Measurements from ENCODE around the gene ZBTB16. TPM values are rescaled to one million over a fixed set of nuclear protein-coding genes. Genes with fewer than 3 reads are reported as not detected.

The ZBTB16 gene
- total and polyA plus RNA-seq, 2 of the 4 experiments (the other 2 are of a cell fraction): not detected

DNA sequence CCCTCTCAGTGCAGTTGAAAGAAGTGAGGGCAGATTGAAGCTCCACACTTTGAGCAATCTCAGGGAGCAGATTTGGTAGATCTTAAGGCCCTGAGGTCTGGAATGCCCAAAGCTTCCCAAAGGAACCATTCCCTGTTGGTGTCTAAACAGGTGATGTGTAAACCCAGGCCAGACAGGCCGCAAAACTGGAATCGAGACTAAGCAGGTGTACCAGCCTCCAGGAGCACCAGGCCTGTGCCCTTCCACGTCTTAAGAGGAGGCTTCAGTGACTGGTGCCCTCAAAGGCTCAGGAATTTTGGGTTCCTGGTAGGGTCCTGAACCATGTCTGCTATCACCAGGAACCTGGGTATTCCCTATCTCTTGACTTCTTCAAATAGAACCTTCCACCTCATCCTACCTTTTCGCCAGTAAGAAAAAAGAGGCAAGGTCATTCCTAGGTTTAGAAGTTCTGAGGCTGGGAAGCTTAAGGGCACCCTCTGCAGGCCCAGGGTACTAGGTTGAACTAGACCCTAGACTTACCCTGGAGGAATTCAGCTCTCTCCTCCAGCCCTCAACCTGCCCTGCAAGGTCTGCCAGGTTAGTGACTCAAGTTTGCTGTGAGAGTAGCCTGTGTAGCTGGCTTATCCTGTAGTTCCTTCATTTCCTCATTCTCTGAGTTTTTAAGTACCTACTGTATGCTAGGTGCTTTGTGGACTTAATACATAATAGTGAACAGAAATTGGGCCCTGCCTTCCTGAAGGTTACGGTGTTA lies 136.6 kb downstream of the ZBTB16 start:
- H4K20me1 ChIP-seq (ENCODE audit: insufficient read depth, low read length): no peaks in the 10 kb centered on the region
- no peak for ATAC-seq (ENCODE audit: low read depth)
- in situ Hi-C loops (cut with MboI; ENCODE audit: low sequenced_read_pairs): no loop called here

More for the DNA sequence above, 136.6 kb downstream of the ZBTB16 start:
- intact Hi-C loops (cut with micrococcal nuclease): no loop called here
- Histone ChIP-seq H2BK20ac (ENCODE audit: low read depth, low read length) (no peak overlapping the region), H4K5ac (ENCODE audit: low read depth, low read length) (no peak overlapping the region), H2BK120ac (ENCODE audit: low read depth, low read length) (no peak overlapping the region), H3K4ac (ENCODE audit: low read depth, low read length) (no peak overlapping the region), H3K36me3 (ENCODE audit: control insufficient read depth, insufficient read depth, low read length) (no peaks in the 10 kb centered on the region), H3K14ac (replicated peaks; ENCODE audit: low read depth, low read length) (no peak overlapping the region), H3K9me1 (ENCODE audit: insufficient read depth, low read length) (0 out of 2 replicates have a peak, but pooled peaks cover 3% of the 10 kb centered on the region), H3K9me3 (ENCODE audit: control insufficient read depth, insufficient read depth, low read length) (peaks cover 4% of the 10 kb centered on the region; the same call in 1 of the 2 replicates), H3K56ac (ENCODE audit: extremely low read depth, insufficient read depth, low read length) (no peak overlapping the region), H3K4me2 (ENCODE audit: low read depth, low read length) (no peak overlapping the region), H4K91ac (ENCODE audit: insufficient read depth, low read depth, low read length) (no peak overlapping the region), H3K18ac (ENCODE audit: low read depth, low read length) (no peak overlapping the region), H2AFZ (replicated peaks; ENCODE audit: low read length, poor library complexity) (no peak overlapping the region), H3K23ac (ENCODE audit: low read depth, low read length) (no peak overlapping the region), H3K9ac (ENCODE audit: low read depth, low read length) (no peak overlapping the region), H2BK5ac (ENCODE audit: low read depth, low read length, poor library complexity, severe bottlenecking) (no peak overlapping the region), H3K4me3 (ENCODE audit: insufficient read depth, low read depth, low read length) (no peak overlapping the region), H2AK9ac (replicated peaks; ENCODE audit: low read depth, low read length, poor library complexity) (no peak overlapping the region), H2BK15ac (ENCODE audit: low read depth, low read length) (no peak overlapping the region), H3K79me1 (ENCODE audit: low read depth in 1 of 2, low read length in 2 of 2) (no peaks in the 10 kb centered on the region), H3K4me1 (ENCODE audit: control insufficient read depth, insufficient read depth, low read length) (peaks cover 7% of the 10 kb centered on the region; the same call in 1 of the 2 replicates), H3K27me3 (ENCODE audit: control insufficient read depth, insufficient read depth, low read length) (peaks cover 18% of the 10 kb centered on the region; the same call in 1 of the 2 replicates), H2AK5ac (ENCODE audit: low read depth, low read length) (no peak overlapping the region), H4K8ac (ENCODE audit: low read depth in 2 of 2, low read length in 2 of 2) (no peak overlapping the region), H3K27ac (ENCODE audit: insufficient read depth, low read length) (no peak overlapping the region)
- no peak for DNase-seq
- TF ChIP-seq RCOR1 (IDR thresholded peaks at IDR 0.05; ENCODE audit: insufficient replicate concordance, low read length): no peak
- TF ChIP-seq BHLHE40 (IDR thresholded peaks at IDR 0.05; ENCODE audit: low read depth, low read length): no peak
- TF ChIP-seq CHD1 (IDR thresholded peaks at IDR 0.05; ENCODE audit: low read depth, low read length): no peak
- TF ChIP-seq RFX5 (IDR thresholded peaks at IDR 0.05; ENCODE audit: low read depth, low read length): no peak
- TF ChIP-seq, protein P1, sequence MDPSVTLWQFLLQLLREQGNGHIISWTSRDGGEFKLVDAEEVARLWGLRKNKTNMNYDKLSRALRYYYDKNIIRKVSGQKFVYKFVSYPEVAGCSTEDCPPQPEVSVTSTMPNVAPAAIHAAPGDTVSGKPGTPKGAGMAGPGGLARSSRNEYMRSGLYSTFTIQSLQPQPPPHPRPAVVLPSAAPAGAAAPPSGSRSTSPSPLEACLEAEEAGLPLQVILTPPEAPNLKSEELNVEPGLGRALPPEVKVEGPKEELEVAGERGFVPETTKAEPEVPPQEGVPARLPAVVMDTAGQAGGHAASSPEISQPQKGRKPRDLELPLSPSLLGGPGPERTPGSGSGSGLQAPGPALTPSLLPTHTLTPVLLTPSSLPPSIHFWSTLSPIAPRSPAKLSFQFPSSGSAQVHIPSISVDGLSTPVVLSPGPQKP (IDR thresholded peaks at IDR 0.05; ENCODE audit: borderline replicate concordance, low read depth, low read length): no peak
- no peak for TF ChIP-seq SMC3 (IDR thresholded peaks at IDR 0.05; ENCODE audit: low read depth, low read length)
- TF ChIP-seq, protein P2, sequence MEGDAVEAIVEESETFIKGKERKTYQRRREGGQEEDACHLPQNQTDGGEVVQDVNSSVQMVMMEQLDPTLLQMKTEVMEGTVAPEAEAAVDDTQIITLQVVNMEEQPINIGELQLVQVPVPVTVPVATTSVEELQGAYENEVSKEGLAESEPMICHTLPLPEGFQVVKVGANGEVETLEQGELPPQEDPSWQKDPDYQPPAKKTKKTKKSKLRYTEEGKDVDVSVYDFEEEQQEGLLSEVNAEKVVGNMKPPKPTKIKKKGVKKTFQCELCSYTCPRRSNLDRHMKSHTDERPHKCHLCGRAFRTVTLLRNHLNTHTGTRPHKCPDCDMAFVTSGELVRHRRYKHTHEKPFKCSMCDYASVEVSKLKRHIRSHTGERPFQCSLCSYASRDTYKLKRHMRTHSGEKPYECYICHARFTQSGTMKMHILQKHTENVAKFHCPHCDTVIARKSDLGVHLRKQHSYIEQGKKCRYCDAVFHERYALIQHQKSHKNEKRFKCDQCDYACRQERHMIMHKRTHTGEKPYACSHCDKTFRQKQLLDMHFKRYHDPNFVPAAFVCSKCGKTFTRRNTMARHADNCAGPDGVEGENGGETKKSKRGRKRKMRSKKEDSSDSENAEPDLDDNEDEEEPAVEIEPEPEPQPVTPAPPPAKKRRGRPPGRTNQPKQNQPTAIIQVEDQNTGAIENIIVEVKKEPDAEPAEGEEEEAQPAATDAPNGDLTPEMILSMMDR (conservative IDR thresholded peaks at IDR 0.05; ENCODE audit: low read depth, low read length): no peak
- TF ChIP-seq NFE2L2 (IDR thresholded peaks at IDR 0.05; ENCODE audit: low read depth, low read length): no peak
- TF ChIP-seq MAZ (IDR thresholded peaks at IDR 0.05; ENCODE audit: borderline replicate concordance, low read depth, low read length): no peak
- no peak for TF ChIP-seq MXI1 (IDR thresholded peaks at IDR 0.05; ENCODE audit: borderline replicate concordance, low read depth, low read length)
- TF ChIP-seq POLR2A (IDR thresholded peaks at IDR 0.05; ENCODE audit: low read depth, low read length): no peak
- no peak for TF ChIP-seq FOS (IDR thresholded peaks at IDR 0.05; ENCODE audit: low read depth, low read length)
- TF ChIP-seq, protein P3, sequence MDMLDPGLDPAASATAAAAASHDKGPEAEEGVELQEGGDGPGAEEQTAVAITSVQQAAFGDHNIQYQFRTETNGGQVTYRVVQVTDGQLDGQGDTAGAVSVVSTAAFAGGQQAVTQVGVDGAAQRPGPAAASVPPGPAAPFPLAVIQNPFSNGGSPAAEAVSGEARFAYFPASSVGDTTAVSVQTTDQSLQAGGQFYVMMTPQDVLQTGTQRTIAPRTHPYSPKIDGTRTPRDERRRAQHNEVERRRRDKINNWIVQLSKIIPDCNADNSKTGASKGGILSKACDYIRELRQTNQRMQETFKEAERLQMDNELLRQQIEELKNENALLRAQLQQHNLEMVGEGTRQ (IDR thresholded peaks at IDR 0.05; ENCODE audit: low read depth, low read length): no peak
- TF ChIP-seq CEBPB (IDR thresholded peaks at IDR 0.05; ENCODE audit: low read depth, low read length): no peak
- dilution Hi-C loops (cut with HindIII; ENCODE audit: low sequenced_read_pairs, unreplicated experiment): no loop called here
- BruUV-seq (replicated peaks): no TSS peak
- POLR2A ChIA-PET (ENCODE audit: unreplicated experiment): no interaction called here
- 90% methylated on average over 2 of the region's 5 CpGs; no CpG with 5 or more reads in 1 of the 2 experiments for WGBS, 2 experiments (ENCODE audit: extremely low coverage in 2 of 2, insufficient read length in 1 of 2)
- CTCF ChIA-PET: no interaction called here

All from IMR-90 (cell line).